Measurements from ENCODE around the gene SUMO3. TPM values are rescaled to one million over a fixed set of nuclear protein-coding genes. Genes with fewer than 3 reads are reported as not detected.

SUMO3 gene
- total and polyA plus RNA-seq, 12 donors, result 21.1 to 92.3 (median 72.1) TPM

DNA sequence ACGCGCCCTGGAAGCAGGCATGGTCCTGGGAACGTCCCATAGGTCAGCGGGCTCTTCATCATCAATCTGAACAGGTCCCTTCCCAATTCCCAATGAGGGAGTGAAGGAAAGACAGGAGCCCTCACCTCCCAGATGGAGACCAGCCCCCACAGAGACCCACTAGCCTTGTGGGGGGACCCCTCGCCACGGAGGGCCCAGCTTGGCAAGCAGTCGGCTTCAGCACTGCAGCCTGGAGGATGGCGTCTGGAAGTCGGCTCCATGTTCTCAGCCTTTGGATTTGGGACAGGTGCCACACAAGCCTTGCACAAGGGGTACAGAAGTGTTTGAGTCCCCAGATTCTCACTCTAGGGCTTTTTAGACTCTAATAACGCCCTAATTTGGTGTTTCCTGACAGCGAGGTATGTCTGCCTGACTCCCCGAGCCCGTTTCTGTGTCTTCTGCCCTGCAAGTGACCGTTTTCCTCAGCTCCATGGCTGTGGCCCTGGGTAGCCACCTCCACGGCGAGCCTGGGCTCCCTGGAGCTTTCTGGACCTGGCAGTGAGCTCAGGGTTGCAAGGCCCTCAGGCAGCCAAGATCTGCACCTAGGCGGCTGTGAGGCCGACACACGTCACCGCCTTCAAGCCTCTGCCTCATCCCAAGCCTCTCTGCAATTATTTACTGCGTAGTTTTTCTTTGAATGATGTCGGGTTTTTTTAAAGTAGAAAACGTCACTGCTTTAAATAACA is 25.0 kb upstream of the SUMO3 start:
- intact Hi-C loops (cut with DNase I), result no loop called here
- H3K27me3 ChIP-seq, result no peaks in the 10 kb centered on the region
- H3K27ac ChIP-seq, result no peak overlapping the region
- TF ChIP-seq POLR2A (IDR thresholded peaks at IDR 0.05), result no peak
- TF ChIP-seq, protein P1, sequence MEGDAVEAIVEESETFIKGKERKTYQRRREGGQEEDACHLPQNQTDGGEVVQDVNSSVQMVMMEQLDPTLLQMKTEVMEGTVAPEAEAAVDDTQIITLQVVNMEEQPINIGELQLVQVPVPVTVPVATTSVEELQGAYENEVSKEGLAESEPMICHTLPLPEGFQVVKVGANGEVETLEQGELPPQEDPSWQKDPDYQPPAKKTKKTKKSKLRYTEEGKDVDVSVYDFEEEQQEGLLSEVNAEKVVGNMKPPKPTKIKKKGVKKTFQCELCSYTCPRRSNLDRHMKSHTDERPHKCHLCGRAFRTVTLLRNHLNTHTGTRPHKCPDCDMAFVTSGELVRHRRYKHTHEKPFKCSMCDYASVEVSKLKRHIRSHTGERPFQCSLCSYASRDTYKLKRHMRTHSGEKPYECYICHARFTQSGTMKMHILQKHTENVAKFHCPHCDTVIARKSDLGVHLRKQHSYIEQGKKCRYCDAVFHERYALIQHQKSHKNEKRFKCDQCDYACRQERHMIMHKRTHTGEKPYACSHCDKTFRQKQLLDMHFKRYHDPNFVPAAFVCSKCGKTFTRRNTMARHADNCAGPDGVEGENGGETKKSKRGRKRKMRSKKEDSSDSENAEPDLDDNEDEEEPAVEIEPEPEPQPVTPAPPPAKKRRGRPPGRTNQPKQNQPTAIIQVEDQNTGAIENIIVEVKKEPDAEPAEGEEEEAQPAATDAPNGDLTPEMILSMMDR (IDR thresholded peaks at IDR 0.05), result no peak
- WGBS, 4 donors, result 70 to 88% (median 81%) methylated on average over 15 to 23 of the region's 23 CpGs
- DNase-seq, result peak in 2 of 7 donors; percentile 6 to 27
- no peaks in the 10 kb centered on the region for H3K9me3 ChIP-seq (replicated peaks in 1 of 3)
- no peak overlapping the region for H3K4me3 ChIP-seq
- peaks cover 5 to 13% of the 10 kb centered on the region in 2 donors for H3K4me1 ChIP-seq (replicated peaks in 1 of 2)
- no peaks in the 10 kb centered on the region for H3K36me3 ChIP-seq (replicated peaks in 1 of 2)

DNA sequence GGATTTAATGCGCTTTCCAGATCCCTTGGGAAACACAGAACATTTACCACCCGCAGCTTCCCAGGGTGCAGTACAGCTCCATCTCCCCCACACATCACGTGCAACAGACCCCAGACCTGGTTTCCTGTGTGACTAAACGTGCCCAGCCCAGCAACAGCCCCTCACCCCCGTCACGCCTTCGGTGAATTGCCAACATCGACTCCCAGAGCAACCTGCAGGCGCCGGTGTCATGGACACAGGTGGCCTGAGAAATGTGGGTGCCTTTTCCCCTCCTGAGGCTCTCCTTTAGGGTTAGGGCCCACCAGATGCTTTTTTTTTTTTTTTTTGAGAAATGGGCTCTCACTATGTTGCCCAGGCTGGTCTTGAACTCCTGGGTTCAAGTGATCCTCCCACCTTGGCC is 24.2 kb upstream of the SUMO3 start:
- no peaks in the 10 kb centered on the region for H3K9me3 ChIP-seq (replicated peaks in 1 of 3)
- intact Hi-C loops (cut with DNase I), result no loop called here
- no peak for TF ChIP-seq POLR2A (IDR thresholded peaks at IDR 0.05)
- TF ChIP-seq, protein P1 (IDR thresholded peaks at IDR 0.05), result no peak

DNA sequence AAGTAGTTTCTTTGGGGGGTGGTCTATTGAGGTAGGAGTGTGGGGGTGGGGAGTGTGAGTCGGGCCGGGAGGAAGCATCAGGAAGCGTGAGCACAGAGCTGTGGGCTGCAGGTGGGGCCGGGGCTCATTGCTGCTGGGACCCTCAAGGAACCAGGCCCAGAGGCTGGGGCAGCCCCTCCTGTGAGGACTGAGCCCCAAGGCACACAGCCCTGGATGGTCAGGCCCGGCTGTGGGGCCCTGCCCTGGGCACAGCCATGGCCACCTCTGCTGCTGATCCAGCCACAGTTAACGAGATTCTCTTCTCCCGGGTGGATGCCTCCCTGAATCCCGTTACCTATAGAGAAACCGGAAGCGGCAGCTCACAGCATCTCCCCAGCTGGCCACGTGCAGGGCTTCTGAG is 22.9 kb upstream of the SUMO3 start:
- intact Hi-C loops (cut with DNase I), result no loop called here
- peaks cover 4 to 9% of the 10 kb centered on the region in 2 donors for H3K4me1 ChIP-seq (replicated peaks in 1 of 2)
- H3K4me3 ChIP-seq, result no peak overlapping the region
- TF ChIP-seq, protein P1 (IDR thresholded peaks at IDR 0.05), result no peak
- TF ChIP-seq POLR2A (IDR thresholded peaks at IDR 0.05), result no peak
- DNase-seq, result peak in 1 of 7 donors; percentile 29
- H3K36me3 ChIP-seq (replicated peaks in 1 of 2), result no peaks in the 10 kb centered on the region
- WGBS, 4 donors, result 76 to 90% (median 85%) methylated on average over 6 to 11 of the region's 11 CpGs
- H3K9me3 ChIP-seq (replicated peaks in 1 of 3), result no peaks in the 10 kb centered on the region
- no peaks in the 10 kb centered on the region for H3K27me3 ChIP-seq
- no peak overlapping the region for H3K27ac ChIP-seq

More for the DNA sequence above, 24.2 kb upstream of the SUMO3 start:
- Histone ChIP-seq H3K4me3 (no peak overlapping the region), H3K36me3 (replicated peaks in 1 of 2) (no peaks in the 10 kb centered on the region), H3K4me1 (replicated peaks in 1 of 2) (peaks cover 5 to 13% of the 10 kb centered on the region in 2 donors), H3K27ac (no peak overlapping the region), H3K27me3 (no peaks in the 10 kb centered on the region)
- WGBS, 4 donors, result 81 to 84% (median 82%) methylated on average over 10 of the region's 10 CpGs
- no peak for DNase-seq

DNA sequence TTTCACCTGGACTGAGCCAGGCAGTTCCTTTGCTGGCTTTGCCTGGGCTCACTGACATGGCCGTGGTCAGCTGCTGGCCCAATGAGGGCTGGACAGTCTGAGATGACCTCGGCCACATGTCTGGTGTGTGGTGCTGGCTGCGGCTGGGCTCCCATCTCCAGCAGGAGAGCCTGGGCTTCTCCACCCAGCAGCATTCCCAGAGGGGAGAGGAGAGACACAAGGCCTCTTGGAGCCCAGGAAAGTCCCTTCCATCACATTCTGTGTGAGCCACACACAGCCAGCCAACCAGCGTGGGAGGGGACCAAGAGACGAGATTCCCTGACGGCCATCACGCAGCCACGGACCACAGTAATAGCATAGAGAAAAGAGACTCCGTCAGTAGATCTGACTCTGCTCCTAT is 21.1 kb upstream of the SUMO3 start:
- TF ChIP-seq POLR2A (IDR thresholded peaks at IDR 0.05), result no peak
- TF ChIP-seq, protein P1 (IDR thresholded peaks at IDR 0.05), result no peak
- Histone ChIP-seq H3K27me3 (no peaks in the 10 kb centered on the region), H3K4me1 (replicated peaks in 1 of 2) (peaks cover 4 to 5% of the 10 kb centered on the region in 2 donors), H3K36me3 (replicated peaks in 1 of 2) (no peaks in the 10 kb centered on the region), H3K4me3 (no peak overlapping the region), H3K9me3 (replicated peaks in 1 of 3) (no peaks in the 10 kb centered on the region), H3K27ac (no peak overlapping the region)
- 88 to 97% (median 93%) methylated on average over 6 to 9 of the region's 9 CpGs for WGBS, 4 donors
- no peak for DNase-seq
- intact Hi-C loops (cut with DNase I), result no loop called here
